K562 (cell line): ENCODE measurements around the gene CARF. TPM values are rescaled to one million over a fixed set of nuclear protein-coding genes. Genes with fewer than 3 reads are reported as not detected.
A peak's percentile ranks its signal among the peaks of the same experiment; 100 is the strongest.

Experiments
- FOSL1 ChIP-seq: fragments of 200-800 bp; sonication (Bioruptor generic); conservative IDR thresholded peaks from 2 replicates; pipeline ENCODE4 v1.6.1; 2016; ENCODE audit warnings: missing genetic modification characterization, missing compliant biosample characterization
- GABPA ChIP-seq: fragments of 200-800 bp; sonication (Bioruptor generic); conservative IDR thresholded peaks from 2 replicates; pipeline ENCODE4 v1.6.1; 2016; ENCODE audit warnings: low read depth, missing genetic modification characterization, missing compliant biosample characterization
- GTF2A2 ChIP-seq: IDR thresholded peaks from 2 replicates; pipeline ENCODE4 v1.6.1; 2016; ENCODE audit warnings: mild to moderate bottlenecking, missing genetic modification characterization, missing compliant biosample characterization
- NCOA1 ChIP-seq: fragments of 450-650 bp; IDR thresholded peaks from 2 replicates; pipeline ENCODE4 v1.6.1; 2016; ENCODE audit warnings: low read depth
- PHF20 ChIP-seq: fragments of 450-650 bp; IDR thresholded peaks from 2 replicates; pipeline ENCODE4 v1.6.1; 2018; ENCODE audit not compliant: partially characterized antibody
- POLR2A ChIP-seq: fragments of 450-650 bp; conservative IDR thresholded peaks from 2 replicates; pipeline ENCODE4 v1.6.1; 2016
- POLR3A ChIP-seq: IDR thresholded peaks from 2 replicates; pipeline ENCODE4 v1.6.1; 2011; ENCODE audit warnings: borderline replicate concordance, mild to moderate bottlenecking, moderate library complexity; ENCODE audit not compliant: insufficient read length, insufficient read depth; ENCODE audit errors: extremely low read depth
- RBM17 ChIP-seq: fragments of 200-400 bp; formaldehyde crosslinking; IDR thresholded peaks from 2 replicates; pipeline ENCODE4 v1.6.1; 2017; ENCODE audit warnings: low read depth, mild to moderate bottlenecking, low read length, borderline replicate concordance
- TBP ChIP-seq: optimal IDR thresholded peaks from 2 replicates; pipeline ENCODE3; 2011; ENCODE audit warnings: low read depth, low read length, improper control_type of control experiment
- ZKSCAN3 ChIP-seq: fragments of 250-450 bp; sonication (Bioruptor Pico); IDR thresholded peaks from 2 replicates; pipeline ENCODE4 v1.4.0; 2020
- polyA plus RNA-seq, 8 experiments: library from polyadenylated mRNA; depleted of rRNA in 4 of 8; stranded (reverse) in 5 of 8; unstranded in 3 of 8; fragments of >200 nt; fragmentation: Nextera tagmentation in 2 of 8; fragmentation: Illumina TruSeq in 1 of 8; extraction: Ambion mirVana in 2 of 8; extraction: Trizol in 1 of 8; gene quantifications; 2 replicates each; pipeline versions ENCODE4 v1.2.1 to v1.2.3, GENCODE V29; 2011 to 2014; ENCODE audit warnings: inconsistent platforms in 1 of 8, missing spikeins in 1 of 8
- total RNA-seq, 7 experiments: library from RNA; depleted of rRNA in 6 of 7; stranded (reverse); fragments of >200 nt in 6 of 7; fragmentation: Illumina TruSeq in 2 of 7; extraction: Trizol in 2 of 7; gene quantifications; 2 replicates each; pipeline versions ENCODE4 v1.2.1 to v1.2.3, GENCODE V29; 2011 to 2021; ENCODE audit warnings: low replicate concordance in 1 of 7
- TF ChIP-seq, protein P1 (sequence below): fragments of 200-600 bp; sonication (generic); IDR thresholded peaks from one replicate; pipeline ENCODE4 v1.6.1; 2012; ENCODE audit warnings: mild to moderate bottlenecking, low read depth, low read length, inconsistent platforms
- TF ChIP-seq, protein P2 (sequence below): IDR thresholded peaks from 2 replicates; pipeline ENCODE4 v1.6.1; 2012; ENCODE audit warnings: low read depth, low read length, improper control_type of control experiment, borderline replicate concordance

The CARF gene
- total and polyA plus RNA-seq, 9 of the 15 experiments (the other 6 are each of a cell fraction or from before 2014, with no cell fraction given) = 0.31 to 4.2 (median 1.2) TPM

- TF ChIP-seq, protein P1, sequence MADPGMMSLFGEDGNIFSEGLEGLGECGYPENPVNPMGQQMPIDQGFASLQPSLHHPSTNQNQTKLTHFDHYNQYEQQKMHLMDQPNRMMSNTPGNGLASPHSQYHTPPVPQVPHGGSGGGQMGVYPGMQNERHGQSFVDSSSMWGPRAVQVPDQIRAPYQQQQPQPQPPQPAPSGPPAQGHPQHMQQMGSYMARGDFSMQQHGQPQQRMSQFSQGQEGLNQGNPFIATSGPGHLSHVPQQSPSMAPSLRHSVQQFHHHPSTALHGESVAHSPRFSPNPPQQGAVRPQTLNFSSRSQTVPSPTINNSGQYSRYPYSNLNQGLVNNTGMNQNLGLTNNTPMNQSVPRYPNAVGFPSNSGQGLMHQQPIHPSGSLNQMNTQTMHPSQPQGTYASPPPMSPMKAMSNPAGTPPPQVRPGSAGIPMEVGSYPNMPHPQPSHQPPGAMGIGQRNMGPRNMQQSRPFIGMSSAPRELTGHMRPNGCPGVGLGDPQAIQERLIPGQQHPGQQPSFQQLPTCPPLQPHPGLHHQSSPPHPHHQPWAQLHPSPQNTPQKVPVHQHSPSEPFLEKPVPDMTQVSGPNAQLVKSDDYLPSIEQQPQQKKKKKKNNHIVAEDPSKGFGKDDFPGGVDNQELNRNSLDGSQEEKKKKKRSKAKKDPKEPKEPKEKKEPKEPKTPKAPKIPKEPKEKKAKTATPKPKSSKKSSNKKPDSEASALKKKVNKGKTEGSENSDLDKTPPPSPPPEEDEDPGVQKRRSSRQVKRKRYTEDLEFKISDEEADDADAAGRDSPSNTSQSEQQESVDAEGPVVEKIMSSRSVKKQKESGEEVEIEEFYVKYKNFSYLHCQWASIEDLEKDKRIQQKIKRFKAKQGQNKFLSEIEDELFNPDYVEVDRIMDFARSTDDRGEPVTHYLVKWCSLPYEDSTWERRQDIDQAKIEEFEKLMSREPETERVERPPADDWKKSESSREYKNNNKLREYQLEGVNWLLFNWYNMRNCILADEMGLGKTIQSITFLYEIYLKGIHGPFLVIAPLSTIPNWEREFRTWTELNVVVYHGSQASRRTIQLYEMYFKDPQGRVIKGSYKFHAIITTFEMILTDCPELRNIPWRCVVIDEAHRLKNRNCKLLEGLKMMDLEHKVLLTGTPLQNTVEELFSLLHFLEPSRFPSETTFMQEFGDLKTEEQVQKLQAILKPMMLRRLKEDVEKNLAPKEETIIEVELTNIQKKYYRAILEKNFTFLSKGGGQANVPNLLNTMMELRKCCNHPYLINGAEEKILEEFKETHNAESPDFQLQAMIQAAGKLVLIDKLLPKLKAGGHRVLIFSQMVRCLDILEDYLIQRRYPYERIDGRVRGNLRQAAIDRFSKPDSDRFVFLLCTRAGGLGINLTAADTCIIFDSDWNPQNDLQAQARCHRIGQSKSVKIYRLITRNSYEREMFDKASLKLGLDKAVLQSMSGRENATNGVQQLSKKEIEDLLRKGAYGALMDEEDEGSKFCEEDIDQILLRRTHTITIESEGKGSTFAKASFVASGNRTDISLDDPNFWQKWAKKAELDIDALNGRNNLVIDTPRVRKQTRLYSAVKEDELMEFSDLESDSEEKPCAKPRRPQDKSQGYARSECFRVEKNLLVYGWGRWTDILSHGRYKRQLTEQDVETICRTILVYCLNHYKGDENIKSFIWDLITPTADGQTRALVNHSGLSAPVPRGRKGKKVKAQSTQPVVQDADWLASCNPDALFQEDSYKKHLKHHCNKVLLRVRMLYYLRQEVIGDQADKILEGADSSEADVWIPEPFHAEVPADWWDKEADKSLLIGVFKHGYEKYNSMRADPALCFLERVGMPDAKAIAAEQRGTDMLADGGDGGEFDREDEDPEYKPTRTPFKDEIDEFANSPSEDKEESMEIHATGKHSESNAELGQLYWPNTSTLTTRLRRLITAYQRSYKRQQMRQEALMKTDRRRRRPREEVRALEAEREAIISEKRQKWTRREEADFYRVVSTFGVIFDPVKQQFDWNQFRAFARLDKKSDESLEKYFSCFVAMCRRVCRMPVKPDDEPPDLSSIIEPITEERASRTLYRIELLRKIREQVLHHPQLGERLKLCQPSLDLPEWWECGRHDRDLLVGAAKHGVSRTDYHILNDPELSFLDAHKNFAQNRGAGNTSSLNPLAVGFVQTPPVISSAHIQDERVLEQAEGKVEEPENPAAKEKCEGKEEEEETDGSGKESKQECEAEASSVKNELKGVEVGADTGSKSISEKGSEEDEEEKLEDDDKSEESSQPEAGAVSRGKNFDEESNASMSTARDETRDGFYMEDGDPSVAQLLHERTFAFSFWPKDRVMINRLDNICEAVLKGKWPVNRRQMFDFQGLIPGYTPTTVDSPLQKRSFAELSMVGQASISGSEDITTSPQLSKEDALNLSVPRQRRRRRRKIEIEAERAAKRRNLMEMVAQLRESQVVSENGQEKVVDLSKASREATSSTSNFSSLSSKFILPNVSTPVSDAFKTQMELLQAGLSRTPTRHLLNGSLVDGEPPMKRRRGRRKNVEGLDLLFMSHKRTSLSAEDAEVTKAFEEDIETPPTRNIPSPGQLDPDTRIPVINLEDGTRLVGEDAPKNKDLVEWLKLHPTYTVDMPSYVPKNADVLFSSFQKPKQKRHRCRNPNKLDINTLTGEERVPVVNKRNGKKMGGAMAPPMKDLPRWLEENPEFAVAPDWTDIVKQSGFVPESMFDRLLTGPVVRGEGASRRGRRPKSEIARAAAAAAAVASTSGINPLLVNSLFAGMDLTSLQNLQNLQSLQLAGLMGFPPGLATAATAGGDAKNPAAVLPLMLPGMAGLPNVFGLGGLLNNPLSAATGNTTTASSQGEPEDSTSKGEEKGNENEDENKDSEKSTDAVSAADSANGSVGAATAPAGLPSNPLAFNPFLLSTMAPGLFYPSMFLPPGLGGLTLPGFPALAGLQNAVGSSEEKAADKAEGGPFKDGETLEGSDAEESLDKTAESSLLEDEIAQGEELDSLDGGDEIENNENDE = no peak
- TF ChIP-seq TBP (peak; percentile 14), RBM17 (no peak), POLR2A (no peak), ZKSCAN3 (CRISPR knock-in tag) (no peak), PHF20 (no peak), NCOA1 (no peak), FOSL1 (tag) (0 out of 2 replicates have a peak, but pooled peaks have one; percentile 16), POLR3A (no peak), GABPA (tag) (no peak), GTF2A2 (tag) (no peak)
- TF ChIP-seq, protein P2, sequence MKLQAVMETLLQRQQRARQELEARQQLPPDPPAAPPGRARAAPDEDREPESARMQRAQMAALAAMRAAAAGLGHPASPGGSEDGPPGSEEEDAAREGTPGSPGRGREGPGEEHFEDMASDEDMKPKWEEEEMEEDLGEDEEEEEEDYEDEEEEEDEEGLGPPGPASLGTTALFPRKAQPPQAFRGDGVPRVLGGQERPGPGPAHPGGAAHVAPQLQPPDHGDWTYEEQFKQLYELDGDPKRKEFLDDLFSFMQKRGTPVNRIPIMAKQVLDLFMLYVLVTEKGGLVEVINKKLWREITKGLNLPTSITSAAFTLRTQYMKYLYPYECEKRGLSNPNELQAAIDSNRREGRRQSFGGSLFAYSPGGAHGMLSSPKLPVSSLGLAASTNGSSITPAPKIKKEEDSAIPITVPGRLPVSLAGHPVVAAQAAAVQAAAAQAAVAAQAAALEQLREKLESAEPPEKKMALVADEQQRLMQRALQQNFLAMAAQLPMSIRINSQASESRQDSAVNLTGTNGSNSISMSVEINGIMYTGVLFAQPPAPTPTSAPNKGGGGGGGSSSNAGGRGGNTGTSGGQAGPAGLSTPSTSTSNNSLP = 0 out of 2 replicates have a peak, but pooled peaks have one; percentile 30
These were observed 41.4 kb upstream of the CARF start (continued) for GRCh38 chr2:202870431-202871299.
